Measurements from ENCODE around the gene HOXA9. TPM values are rescaled to one million over a fixed set of nuclear protein-coding genes. Genes with fewer than 3 reads are reported as not detected.

The HOXA9 gene
- total and polyA plus RNA-seq, 2 of the 4 experiments (the other 2 are of a cell fraction): 0.18 to 0.32 TPM

GRCh38 chr7:27160546-27161213 is 4.7 kb downstream of the HOXA9 start:
- Histone ChIP-seq H3K9me3 (ENCODE audit: control insufficient read depth, insufficient read depth, low read length) (peaks cover 3% of the 10 kb centered on the region; the same call in 1 of the 2 replicates), H3K79me1 (ENCODE audit: low read depth in 1 of 2, low read length in 2 of 2) (no peaks in the 10 kb centered on the region), H3K4me3 (ENCODE audit: insufficient read depth, low read depth, low read length) (peak overlapping the region; percentile 55), H2BK20ac (ENCODE audit: low read depth, low read length) (no peak overlapping the region), H3K4ac (ENCODE audit: low read depth, low read length) (peak overlapping the region; percentile 78), H3K9ac (ENCODE audit: low read depth, low read length) (peak overlapping the region; percentile 28; the same call in 1 of the 2 replicates), H3K14ac (replicated peaks; ENCODE audit: low read depth, low read length) (no peak overlapping the region; the same call in 1 of the 2 replicates), H3K56ac (ENCODE audit: extremely low read depth, insufficient read depth, low read length) (no peak overlapping the region), H4K20me1 (ENCODE audit: insufficient read depth, low read length) (no peaks in the 10 kb centered on the region), H2AFZ (replicated peaks; ENCODE audit: low read length, poor library complexity) (peak overlapping the region; percentile 98), H3K27ac (ENCODE audit: insufficient read depth, low read length) (no peak overlapping the region), H2AK9ac (replicated peaks; ENCODE audit: low read depth, low read length, poor library complexity) (peak overlapping the region; percentile 63), H3K4me2 (ENCODE audit: low read depth, low read length) (peak overlapping the region; percentile 80), H3K4me1 (ENCODE audit: control insufficient read depth, insufficient read depth, low read length) (peaks cover 1% of the 10 kb centered on the region; the same call in 1 of the 2 replicates), H2BK120ac (ENCODE audit: low read depth, low read length) (peak overlapping the region; percentile 73), H4K5ac (ENCODE audit: low read depth, low read length) (no peak overlapping the region; the same call in 1 of the 2 replicates), H3K18ac (ENCODE audit: low read depth, low read length) (no peak overlapping the region; the same call in 1 of the 2 replicates), H2BK15ac (ENCODE audit: low read depth, low read length) (no peak overlapping the region; the same call in 2 of the 3 replicates), H2BK5ac (ENCODE audit: low read depth, low read length, poor library complexity, severe bottlenecking) (no peak overlapping the region), H4K8ac (ENCODE audit: low read depth in 2 of 2, low read length in 2 of 2) (peak overlapping the region; percentile 32 to 68; a peak in 1 of 4 replicates), H3K36me3 (ENCODE audit: control insufficient read depth, insufficient read depth, low read length) (no peaks in the 10 kb centered on the region), H2AK5ac (ENCODE audit: low read depth, low read length) (no peak overlapping the region), H3K23ac (ENCODE audit: low read depth, low read length) (no peak overlapping the region), H3K27me3 (ENCODE audit: control insufficient read depth, insufficient read depth, low read length) (peaks cover 28% of the 10 kb centered on the region), H4K91ac (ENCODE audit: insufficient read depth, low read depth, low read length) (peak overlapping the region; percentile 39), H3K9me1 (ENCODE audit: insufficient read depth, low read length) (no peaks in the 10 kb centered on the region)
- ATAC-seq (ENCODE audit: low read depth): peak; percentile 89
- ChIA-PET POLR2A (ENCODE audit: unreplicated experiment) (no interaction called here), CTCF (interaction anchor here (0.6 to 1.8 kb wide), 23 partner anchors 10 to 1268 kb away, joined by 3 to 29 read pairs (median 4); partner anchors contain the start of gene HOXA5)
- peak; percentile 77 for DNase-seq
- intact Hi-C loops (cut with micrococcal nuclease): loop anchor here (1.0 to 10.0 kb wide), 4 partner anchors 791 to 1906 kb away; partner anchors contain the start of genes CBX3 and HNRNPA2B1
- dilution Hi-C loops (cut with HindIII; ENCODE audit: low sequenced_read_pairs, unreplicated experiment): no loop called here
- no TSS peak for BruUV-seq (replicated peaks)
- in situ Hi-C loops (cut with MboI; ENCODE audit: low sequenced_read_pairs): no loop called here
- 13% methylated on average over 25 of the region's 54 CpGs; no CpG with 5 or more reads in 1 of the 2 experiments for WGBS, 2 experiments (ENCODE audit: extremely low coverage in 2 of 2, insufficient read length in 1 of 2)
- no peak for TF ChIP-seq RFX5 (IDR thresholded peaks at IDR 0.05; ENCODE audit: low read depth, low read length)
- TF ChIP-seq NFE2L2 (IDR thresholded peaks at IDR 0.05; ENCODE audit: low read depth, low read length): no peak
- TF ChIP-seq MAFK (IDR thresholded peaks at IDR 0.05; ENCODE audit: low read depth, low read length): no peak
- TF ChIP-seq SMC3 (IDR thresholded peaks at IDR 0.05; ENCODE audit: low read depth, low read length): peak; percentile 79
- no peak for TF ChIP-seq MXI1 (IDR thresholded peaks at IDR 0.05; ENCODE audit: borderline replicate concordance, low read depth, low read length)
- TF ChIP-seq POLR2A (IDR thresholded peaks at IDR 0.05; ENCODE audit: low read depth, low read length): no peak
- no peak for TF ChIP-seq BHLHE40 (IDR thresholded peaks at IDR 0.05; ENCODE audit: low read depth, low read length)
- peak; percentile 32; the same call in 1 of the 2 replicates for TF ChIP-seq MAZ (IDR thresholded peaks at IDR 0.05; ENCODE audit: borderline replicate concordance, low read depth, low read length)
- TF ChIP-seq RAD21 (IDR thresholded peaks at IDR 0.05; ENCODE audit: low read length): peak; percentile 96
- TF ChIP-seq FOS (IDR thresholded peaks at IDR 0.05; ENCODE audit: low read depth, low read length): no peak
- TF ChIP-seq CEBPB (IDR thresholded peaks at IDR 0.05; ENCODE audit: low read depth, low read length): no peak
- TF ChIP-seq CTCF (conservative IDR thresholded peaks at IDR 0.05; ENCODE audit: low read depth, low read length): peak; percentile 95
- no peak for TF ChIP-seq ELK1 (IDR thresholded peaks at IDR 0.05; ENCODE audit: borderline replicate concordance, low read depth, low read length)
- no peak for TF ChIP-seq CHD1 (IDR thresholded peaks at IDR 0.05; ENCODE audit: low read depth, low read length)

Measured in IMR-90 (cell line).